Urothelium cell line (cell line): ENCODE results near the gene EPHA4.
A peak's percentile ranks its signal among the peaks of the same experiment; 100 is the strongest.

Experiments used
- DNase-seq: peaks from one replicate; pipeline ENCODE4 v3.0.0; 2011; ENCODE audit warnings: low spot score, mixed read lengths
- FAIRE-seq: peaks from 2 replicates; lab custom pipeline; 2011; peaks lifted over from hg19 to GRCh38; lab: Jason Lieb, UNC

The EPHA4 gene

DNA sequence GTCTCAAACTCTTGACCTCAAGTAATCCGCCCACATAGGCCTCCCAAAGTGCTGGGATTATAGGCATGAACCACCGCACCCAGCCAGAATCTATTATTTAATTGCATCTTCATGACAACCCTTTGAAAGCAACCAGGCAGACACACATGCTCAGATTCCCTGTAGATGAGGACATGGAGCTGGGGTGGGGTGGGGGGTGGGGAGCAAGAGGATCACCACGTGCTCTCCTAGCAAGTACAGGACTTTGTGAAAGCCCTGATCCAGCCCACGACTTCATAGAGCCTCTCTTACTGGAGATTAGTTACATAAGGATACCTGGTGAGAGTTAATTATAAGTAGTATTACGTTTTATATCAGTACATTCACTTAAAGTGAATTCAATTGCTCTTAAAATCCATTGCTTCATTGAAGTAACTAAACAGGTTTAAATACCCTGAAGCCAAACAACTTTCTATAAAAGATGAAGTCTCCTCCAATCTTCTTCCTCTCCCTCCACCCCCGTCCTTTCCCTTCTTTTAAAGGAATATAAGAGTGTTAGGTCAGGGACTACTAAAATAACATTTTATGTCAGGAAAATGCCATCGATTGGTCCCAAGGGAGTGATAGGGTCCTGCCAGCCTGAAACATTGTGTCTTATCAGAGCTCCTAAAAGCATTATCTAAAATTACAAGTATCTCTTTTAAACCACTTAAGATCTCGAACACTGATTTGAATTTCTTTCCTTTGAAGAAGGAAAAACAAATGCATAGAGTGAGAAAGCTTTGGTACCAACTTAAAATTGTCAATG is 123.9 kb downstream of the EPHA4 start:
- FAIRE-seq (no peak), DNase-seq (no peak)

DNA sequence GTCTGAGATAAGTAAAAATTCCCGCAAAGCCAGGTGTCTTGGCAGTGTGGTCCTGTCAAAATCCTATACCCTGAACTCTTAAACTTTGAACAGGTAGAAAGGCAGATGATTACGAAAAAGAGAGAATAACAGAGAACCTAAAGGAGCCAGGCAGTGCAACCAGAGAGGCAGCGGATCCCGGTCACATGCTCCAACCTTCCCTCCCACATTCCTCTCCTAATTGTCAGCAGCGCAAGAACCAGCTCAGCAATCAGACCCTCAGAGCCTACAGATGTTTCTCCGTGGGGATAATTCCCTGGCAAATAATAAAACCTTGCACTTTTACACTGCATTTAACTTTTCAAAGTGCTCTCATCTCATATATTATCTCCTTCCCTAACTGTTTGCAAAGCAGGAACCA is 124.8 kb downstream of the EPHA4 start:
- FAIRE-seq (no peak), DNase-seq (peak; percentile 40)

DNA sequence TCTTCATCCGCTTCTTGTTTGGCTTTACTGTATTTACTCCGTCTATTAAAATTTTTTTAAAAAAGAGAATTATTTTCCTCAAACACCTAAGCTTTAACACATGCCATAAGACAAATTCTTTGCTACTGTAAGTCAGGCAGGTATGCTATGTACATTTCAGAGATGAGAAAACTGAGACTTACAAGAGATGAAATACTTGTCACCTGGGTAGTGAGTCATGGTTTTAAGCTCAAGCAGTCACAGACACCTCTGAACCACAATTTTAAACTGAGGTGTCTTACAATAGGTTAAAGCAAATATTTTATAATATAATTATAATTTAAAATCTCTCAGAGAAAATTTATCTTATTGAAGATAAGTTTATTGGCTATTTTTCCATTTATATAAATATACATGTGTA is 126.0 kb downstream of the EPHA4 start:
- FAIRE-seq (no peak), DNase-seq (no peak)

DNA sequence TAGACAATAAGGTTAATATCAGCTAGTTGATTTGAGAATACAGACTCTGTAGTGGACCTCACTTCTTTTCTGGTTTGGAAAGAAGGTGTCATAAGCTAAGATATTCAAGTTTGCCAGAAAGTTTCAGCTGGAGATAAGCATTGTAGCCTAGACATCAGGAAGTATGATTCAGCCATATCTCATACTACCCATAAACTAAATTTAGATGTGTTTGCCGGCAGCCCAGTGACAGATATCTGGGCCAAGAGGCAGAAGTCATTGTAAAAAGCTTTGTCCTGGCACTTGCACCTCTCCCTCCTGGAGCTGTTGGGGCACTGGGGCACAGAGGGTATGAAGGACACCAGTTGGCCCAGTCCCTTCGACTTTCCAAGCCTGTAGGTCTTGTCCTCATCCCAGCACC is 128.0 kb downstream of the EPHA4 start:
- FAIRE-seq (no peak), DNase-seq (peak; percentile 32)

DNA sequence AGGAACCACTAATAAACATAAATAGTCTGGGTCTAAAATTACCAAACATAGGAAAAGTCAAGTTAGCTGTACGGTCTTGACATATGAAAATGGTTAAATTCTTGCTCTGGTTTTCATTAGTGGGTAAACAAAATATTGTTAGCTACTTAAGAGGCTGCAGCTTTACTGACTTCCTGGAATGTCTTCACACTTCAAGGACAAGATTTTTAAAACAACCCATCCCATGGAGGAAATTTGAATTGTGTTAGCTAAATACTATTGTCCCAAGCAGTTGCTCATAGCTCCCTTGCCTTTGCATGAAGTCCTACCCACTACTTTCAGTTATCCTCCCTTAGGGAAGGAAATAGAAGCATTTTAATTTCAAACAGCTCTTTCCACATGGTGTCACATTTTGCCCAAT is 128.5 kb downstream of the EPHA4 start:
- no peak for DNase-seq
- no peak for FAIRE-seq

DNA sequence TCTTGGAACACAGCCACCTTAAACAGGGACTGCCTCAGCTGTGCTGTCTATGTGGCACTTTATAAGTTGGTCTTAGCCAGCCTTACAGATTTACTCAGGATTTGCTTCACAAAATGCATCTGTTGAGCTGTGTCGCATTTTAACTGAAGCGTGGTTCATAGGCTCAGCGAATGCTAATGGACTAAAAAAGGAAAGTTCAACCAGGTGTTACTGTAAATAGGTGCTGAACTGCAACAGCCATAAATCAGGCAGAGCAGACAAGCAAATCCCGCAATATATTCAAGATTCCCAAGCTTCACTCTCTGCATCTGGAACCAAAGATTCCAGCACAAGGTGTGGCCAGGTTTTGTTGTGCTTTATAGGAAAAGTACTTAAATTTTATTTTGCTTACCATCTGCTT is 130.0 kb downstream of the EPHA4 start:
- FAIRE-seq (no peak), DNase-seq (no peak)

DNA sequence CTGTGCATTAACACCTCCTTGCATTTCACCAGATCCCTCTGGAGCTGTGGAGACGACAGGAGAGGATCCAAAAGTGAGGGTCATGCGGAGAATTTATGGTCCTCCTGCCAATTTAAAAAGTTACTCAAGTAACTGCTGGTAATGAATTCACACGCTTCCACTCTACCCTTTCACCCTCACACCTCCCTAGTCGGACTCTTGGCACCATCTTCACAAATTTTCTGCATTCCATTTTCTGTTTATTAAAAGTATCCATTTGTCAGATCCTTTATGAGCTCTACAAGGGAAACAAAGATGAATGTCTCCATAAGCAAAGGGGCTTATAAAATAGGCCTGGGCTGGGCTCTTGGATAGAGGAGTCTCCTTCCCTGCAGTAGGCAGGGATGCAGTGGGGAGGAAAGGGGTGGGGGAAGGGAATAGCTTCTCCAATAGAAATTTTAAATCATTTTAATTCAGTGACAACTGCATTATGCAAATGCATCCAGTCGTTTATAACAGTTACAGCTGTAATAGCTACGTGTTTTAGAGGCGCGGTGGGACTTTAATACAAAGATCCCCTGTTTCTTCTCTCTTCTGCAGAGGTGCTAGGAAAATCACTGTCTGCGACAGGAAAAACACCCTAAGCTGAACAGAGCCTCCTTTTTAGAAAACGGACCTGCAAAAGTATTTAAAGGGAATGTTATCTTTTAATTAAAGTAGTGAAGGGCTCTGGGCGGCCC is 132.2 kb downstream of the EPHA4 start:
- DNase-seq (no peak), FAIRE-seq (no peak)

DNA sequence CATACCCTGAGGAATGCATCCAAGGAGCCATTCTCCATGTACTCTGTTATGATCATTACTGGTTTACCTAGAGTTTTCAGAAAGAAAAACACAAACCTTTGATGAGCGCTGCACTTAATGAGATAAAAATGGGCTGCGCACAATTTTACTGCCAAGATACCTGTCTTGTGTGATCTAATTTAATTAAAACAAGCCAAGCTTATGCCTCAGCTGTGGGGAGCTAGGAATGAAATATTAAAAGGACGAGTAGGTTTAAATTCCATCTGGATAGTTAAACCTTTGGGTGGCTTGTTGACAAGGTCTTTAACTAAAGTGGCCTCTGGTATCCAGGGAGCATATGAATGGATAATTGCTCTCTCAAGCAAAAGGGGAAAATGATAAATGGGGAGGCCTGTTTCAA is 135.0 kb downstream of the EPHA4 start:
- FAIRE-seq: no peak
- no peak for DNase-seq

GRCh38 chr2:221435171-221435570 is 136.9 kb downstream of the EPHA4 start:
- FAIRE-seq: no peak
- DNase-seq: no peak

DNA sequence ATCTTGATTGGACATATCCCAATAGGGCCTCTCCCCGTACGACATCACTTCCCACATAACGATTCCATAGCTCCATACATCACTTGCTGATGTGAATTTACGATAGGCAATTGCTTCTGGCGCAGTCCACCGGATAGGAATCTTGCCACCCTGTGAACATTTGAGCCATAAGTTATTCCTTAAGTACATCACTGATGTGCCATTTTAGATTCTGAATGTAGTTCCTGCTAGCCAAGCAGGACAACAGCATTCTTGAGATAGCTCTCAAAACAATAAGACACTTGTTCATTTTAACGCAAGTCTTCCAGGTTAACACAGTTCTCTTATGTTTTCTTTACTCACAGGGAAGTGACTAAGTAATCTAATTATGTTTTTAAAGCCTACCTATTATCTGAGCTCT is 138.0 kb downstream of the EPHA4 start:
- FAIRE-seq: no peak
- DNase-seq: no peak

- DNase-seq (no peak), FAIRE-seq (no peak)
Measured at GRCh38 chr2:221431477-221431876, 140.6 kb downstream of the EPHA4 start.

DNA sequence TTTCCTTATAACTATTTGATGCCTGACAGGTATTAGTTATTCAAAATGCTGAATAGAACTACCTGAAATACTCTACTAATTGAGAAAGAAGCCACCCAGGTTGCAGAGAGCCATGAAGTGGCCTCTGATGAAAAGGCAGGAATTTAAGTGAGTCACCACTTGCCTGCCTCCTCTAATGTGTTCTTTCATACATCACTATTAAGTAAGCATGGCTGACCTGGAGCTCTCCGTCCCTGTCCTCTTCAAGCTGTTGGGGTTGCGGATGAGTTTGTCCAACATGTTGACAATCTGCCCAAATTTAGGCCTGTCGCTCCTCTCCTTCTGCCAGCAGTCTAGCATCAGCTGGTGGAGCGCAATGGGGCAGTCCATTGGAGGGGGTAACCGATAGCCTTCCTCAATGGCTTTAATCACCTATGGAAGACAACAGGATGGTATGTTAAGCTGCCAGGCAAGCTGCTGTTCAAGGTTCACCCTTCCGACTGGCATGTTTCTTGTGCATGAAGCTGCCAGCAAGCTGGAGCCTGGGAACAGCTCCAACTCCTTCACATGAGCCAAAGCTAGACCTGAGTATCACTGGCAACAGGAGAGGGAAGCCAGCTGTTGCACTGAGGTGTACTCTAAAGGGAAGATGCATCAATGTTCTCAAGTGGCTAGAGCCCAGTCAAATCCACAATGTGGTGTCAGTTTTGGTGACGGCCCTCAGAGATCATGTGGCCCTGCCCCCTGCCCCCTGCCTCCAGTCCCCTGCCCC is 142.2 kb downstream of the EPHA4 start:
- FAIRE-seq (no peak), DNase-seq (peak; percentile 14)

DNA sequence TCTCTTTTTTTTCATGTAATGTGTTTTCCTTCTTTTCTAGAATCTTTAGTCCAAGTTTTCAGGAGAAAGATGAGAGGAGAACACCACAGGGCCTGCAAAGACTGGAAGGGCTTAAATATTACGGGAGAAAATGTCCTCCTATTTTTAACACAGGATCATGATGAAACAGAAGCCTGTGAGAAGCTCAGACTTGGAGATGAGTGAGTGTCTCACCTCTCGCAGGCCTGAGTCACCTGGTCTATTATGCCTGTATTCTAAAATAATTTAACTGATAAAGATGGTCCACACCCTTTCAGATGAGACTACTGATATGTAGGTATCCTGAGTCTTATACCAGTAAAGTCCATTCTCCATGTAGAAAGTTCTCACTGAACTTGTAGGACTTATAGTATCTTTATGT is 143.2 kb downstream of the EPHA4 start:
- FAIRE-seq (no peak), DNase-seq (no peak)

GRCh38 chr2:221426929-221427328 is 145.2 kb downstream of the EPHA4 start:
- no peak for FAIRE-seq
- no peak for DNase-seq

GRCh38 chr2:221425891-221426290 is 146.2 kb downstream of the EPHA4 start:
- no peak for DNase-seq
- no peak for FAIRE-seq

DNA sequence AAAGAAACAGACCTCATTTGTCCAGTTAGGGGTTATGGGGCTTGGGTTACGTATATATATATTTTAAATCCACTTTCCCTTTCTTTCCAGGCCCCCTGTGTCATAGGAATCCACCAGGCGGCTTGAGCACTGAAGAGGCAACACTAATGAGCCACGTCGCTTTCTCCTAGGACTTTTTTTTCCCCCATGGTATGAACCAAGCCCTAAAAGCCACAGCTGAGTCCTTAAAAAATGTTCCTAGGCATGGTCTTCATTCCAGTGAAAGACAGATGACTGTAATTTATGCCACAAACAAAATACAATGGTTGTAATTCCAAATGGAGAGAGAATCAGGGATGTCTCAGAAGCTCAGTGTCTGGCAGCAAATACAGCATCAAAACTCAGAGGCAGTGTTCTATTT is 146.8 kb downstream of the EPHA4 start:
- FAIRE-seq (no peak), DNase-seq (no peak)

- no peak for FAIRE-seq
- peak; percentile 13 for DNase-seq
Measured at GRCh38 chr2:221423210-221423804, 148.8 kb downstream of the EPHA4 start.

GRCh38 chr2:221422516-221423209 is 149.4 kb downstream of the EPHA4 start:
- no peak for DNase-seq
- no peak for FAIRE-seq

- DNase-seq (no peak), FAIRE-seq (no peak)
Measured at GRCh38 chr2:221420245-221420644, 151.9 kb downstream of the EPHA4 start.

DNA sequence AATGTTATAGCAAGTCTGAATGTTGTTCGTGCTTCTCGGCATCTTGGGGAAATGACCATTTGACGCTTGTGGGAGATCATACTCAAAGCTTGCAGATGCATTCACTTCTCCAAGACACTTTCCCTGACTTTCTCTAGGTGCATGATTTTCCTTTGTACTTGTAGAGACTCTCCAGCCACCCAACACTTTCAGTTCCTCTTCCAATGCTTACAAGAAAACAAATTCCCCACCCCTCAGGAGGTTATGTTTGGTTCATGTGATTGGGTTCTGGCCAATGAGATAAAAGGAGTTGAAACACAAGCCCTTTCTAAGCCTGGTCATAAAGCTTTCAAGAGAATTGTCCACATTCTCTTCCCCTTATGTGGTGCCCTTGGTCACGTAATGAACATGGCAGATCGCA is 156.3 kb downstream of the EPHA4 start:
- FAIRE-seq: no peak

DNA sequence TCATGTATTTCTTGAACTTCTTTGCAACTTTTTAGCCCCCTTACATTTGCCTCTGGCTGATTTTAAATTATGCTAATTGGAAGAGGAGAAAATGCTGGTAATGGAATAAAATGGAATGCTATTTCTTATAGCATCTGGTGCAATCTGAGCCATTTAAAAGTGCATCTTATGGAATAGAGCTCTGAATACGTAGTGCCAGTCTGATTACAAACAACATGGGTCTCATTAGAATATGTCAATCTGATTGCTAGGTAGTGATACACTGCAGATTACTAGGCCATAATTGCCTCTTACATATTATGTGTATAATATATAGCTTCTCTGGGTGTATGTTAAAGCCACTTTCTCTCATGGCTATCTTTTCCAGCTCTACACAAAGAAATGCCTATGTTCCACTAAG is 159.1 kb downstream of the EPHA4 start:
- DNase-seq: no peak
- no peak for FAIRE-seq

More for the DNA sequence above, 156.3 kb downstream of the EPHA4 start:
- no peak for DNase-seq
